Placental epithelial cell (primary cell): ENCODE measurements around the gene HDGF. TPM values are rescaled to one million over a fixed set of nuclear protein-coding genes. Genes with fewer than 3 reads are reported as not detected.

ENCODE experiments used
- total RNA-seq: library from RNA; depleted of rRNA; stranded (reverse); fragments of >200 nt; gene quantifications from 2 replicates; pipeline ENCODE4 v1.2.3, GENCODE V29; 2012

Gene HDGF
- 148 and 194 TPM in 2 replicates for total RNA-seq

DNA sequence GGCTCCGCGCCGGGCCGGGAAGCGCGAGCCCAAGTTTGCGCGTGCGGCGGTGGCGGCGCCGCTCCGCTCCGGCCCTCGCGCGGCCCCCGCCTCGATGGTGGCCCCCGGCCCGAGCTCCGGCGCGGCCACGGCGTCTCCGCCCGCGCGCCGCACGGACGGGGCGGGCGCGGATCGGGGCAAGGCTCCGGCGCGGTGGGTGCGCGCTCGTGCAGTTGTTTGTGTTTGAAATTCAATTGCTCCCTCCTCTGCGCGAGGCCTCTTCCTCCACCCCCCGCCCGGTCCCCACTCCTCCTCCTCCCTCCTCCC lies at the start of gene HDGF:
HDGF (minus strand) TSS at position 225 of the 306 bp plus-strand sequence. CDS start 246 bp downstream, outside the sequence.

DNA sequence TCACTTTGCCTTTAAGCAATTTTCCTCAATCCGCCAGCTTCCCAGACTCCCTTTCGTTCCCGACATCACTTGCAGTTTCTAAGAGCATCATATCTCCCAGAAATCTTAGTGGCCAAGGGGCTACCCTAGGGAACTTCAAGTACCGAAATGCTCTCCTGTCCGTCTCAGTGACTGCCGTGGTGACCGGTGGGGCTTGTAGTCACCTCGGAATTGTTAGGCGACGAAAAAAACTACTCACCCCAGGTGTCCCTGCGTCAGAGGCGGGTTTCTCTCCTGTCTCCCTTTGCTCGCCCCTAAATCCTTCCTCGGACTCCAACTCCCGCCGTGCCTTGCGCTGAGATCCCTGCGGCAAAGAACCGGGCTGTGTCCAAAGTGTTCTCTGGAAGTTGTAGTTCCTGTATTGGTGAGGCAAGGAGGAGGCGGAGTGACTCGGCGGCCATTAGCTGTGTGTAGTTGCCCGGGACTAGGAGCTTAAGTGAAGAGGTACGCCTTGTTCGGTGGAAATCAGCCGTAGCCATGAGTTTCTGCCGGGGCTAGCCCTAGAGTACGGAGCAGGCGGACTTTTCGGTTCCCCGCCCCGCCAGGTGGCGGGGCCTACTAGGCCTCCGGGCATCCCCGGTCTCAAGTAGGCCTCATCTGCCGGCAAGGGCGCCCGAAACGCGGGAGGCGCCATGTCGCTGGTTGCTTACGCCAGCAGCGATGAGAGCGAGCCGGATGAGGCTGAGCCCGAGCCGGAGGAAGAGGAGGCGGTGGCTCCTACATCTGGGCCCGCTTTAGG lies 15.8 kb upstream of the HDGF start, which contains the start of gene PRCC:
PRCC (plus strand) TSS at position 435 of the 778 bp plus-strand sequence; CDS start at position 672, 237 bp downstream.

GRCh38 chr1:156740741-156741480 lies 10.6 kb downstream of the HDGF start, which contains the start of gene MRPL24:
Gene MRPL24 (minus strand): TSS chr1:156741088. CDS start chr1:156738704, 2,384 bp downstream.

GRCh38 chr1:156728599-156729462 lies 22.6 kb downstream of the HDGF start, which contains the start of gene ISG20L2:
Gene ISG20L2 (minus strand): TSS chr1:156728766. CDS start chr1:156727652, 1,114 bp downstream.

DNA sequence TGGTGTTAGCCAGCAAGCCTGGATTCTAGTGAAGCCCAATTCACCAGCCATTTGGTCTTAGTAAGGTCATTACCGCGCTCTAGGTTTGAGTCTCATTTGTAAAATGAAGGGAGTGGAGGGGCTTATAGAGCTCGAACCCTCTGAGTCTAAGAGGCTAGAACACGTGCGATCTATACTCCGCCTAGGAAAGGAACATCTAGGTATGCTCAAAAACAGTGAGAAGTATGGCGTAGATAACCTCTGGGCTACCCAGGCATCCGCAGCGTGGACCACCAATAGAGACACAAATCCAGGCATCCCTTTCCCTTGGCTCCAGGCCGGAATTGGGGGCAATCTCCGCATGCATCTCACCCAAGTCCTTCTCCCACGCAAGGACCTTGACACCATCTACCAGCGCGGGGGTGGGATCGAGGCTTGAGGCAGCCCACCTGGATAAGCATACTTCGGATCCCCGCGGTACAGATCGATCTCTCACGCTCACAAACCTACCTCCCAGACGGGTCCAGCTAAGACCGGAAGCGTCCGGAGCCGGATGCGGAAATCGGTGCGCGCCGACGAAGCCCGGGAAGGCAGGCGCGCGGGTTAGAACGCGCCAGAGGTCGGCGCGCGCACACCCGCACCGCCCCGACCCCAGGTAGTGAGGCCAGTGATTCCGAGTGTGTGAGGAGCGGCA lies 23.4 kb downstream of the HDGF start, which contains the start of gene METTL25B:
METTL25B (plus strand) TSS at position 544 of the 673 bp plus-strand sequence. CDS start 636 bp downstream, outside the sequence.

GRCh38 chr1:156705321-156705917 lies 46.1 kb downstream of the HDGF start, which contains the start of gene CRABP2:
Gene CRABP2 (minus strand): TSS chr1:156705583. CDS start chr1:156705446, 137 bp downstream.

Other genes with a start within 250 kb of the HDGF start
- 4.3 and 18.7 TPM in 2 replicates for gene IQGAP3, start 179.1 kb downstream of the HDGF start, total RNA-seq
- not detected in 2 replicates for gene TTC24, start 172.0 kb downstream of the HDGF start, total RNA-seq
- gene NAXE, start 159.9 kb downstream of the HDGF start, total RNA-seq = 35.7 and 82.3 TPM in 2 replicates
- gene GPATCH4, start 150.2 kb downstream of the HDGF start, total RNA-seq = 5.9 and 18.8 TPM in 2 replicates
- not detected in 2 replicates for gene HAPLN2, start 132.3 kb downstream of the HDGF start, total RNA-seq
- gene BCAN, start 109.6 kb downstream of the HDGF start, total RNA-seq = under 0.01 TPM in 1 of 2 replicates, not detected in the other
- gene NES, start 74.3 kb downstream of the HDGF start, total RNA-seq = 0.65 and 2.7 TPM in 2 replicates
- gene CRABP2, start 46.1 kb downstream of the HDGF start, total RNA-seq = 129 and 609 TPM in 2 replicates
- gene METTL25B, start 23.2 kb downstream of the HDGF start, total RNA-seq = 14.5 and 20.4 TPM in 2 replicates
- 31.1 and 34.2 TPM in 2 replicates for gene ISG20L2, start 22.9 kb downstream of the HDGF start, total RNA-seq
- 11.8 and 26.8 TPM in 2 replicates for gene MRPL24, start 10.6 kb downstream of the HDGF start, total RNA-seq
- gene PRCC, start 15.9 kb upstream of the HDGF start, total RNA-seq = 21.2 and 34.5 TPM in 2 replicates
- 1.2 TPM in 1 of 2 replicates, not detected in the other for gene SH2D2A, start 65.2 kb upstream of the HDGF start, total RNA-seq
- under 0.01 TPM in 1 of 2 replicates, not detected in the other for gene INSRR, start 107.4 kb upstream of the HDGF start, total RNA-seq
- gene NTRK1, start 109.2 kb upstream of the HDGF start, total RNA-seq = under 0.01 TPM in 1 of 2 replicates, not detected in the other
- gene PEAR1, start 142.0 kb upstream of the HDGF start, total RNA-seq = 1.6 and 3.3 TPM in 2 replicates
- gene LRRC71, start 169.0 kb upstream of the HDGF start, total RNA-seq = under 0.01 TPM in 1 of 2 replicates, not detected in the other